ENCODE measurements around the gene OLFML3. TPM values are rescaled to one million over a fixed set of nuclear protein-coding genes. Genes with fewer than 3 reads are reported as not detected.

OLFML3 gene
- total RNA-seq, 6 experiments from 2014 or later, result 1.8 to 13.8 (median 6.6) TPM

- Histone ChIP-seq H3K4me3 (no peak overlapping the region), H3K36me3 (peaks cover 0 to 64% (median 33%) of the 10 kb centered on the region in 4 donors)
Measured at GRCh38 chr1:113972954-113973353, 6.3 kb upstream of the OLFML3 start.

GRCh38 chr1:113975211-113975895 lies 3.9 kb upstream of the OLFML3 start:
- no peak overlapping the region for H3K27ac ChIP-seq
- H3K27me3 ChIP-seq, result no peaks in the 10 kb centered on the region
- WGBS (ENCODE audit: insufficient coverage, low coverage, low lambda C conversion rate, missing lambda C conversion rate), result 61% methylated on average over 4 of the region's 4 CpGs
- DNase-seq (no peak), ATAC-seq (no peak)
- H3K9me3 ChIP-seq, result no peaks in the 10 kb centered on the region
- H3K4me3 ChIP-seq, result no peak overlapping the region
- intact Hi-C loops (cut with DNase I), result no loop called here
- no peaks in the 10 kb centered on the region for H3K4me1 ChIP-seq
- H3K36me3 ChIP-seq, result peaks cover 0 to 41% (median 19%) of the 10 kb centered on the region in 4 donors
- TF ChIP-seq CTCF (IDR thresholded peaks at IDR 0.05), result no peak
- TF ChIP-seq POLR2A (IDR thresholded peaks at IDR 0.05), result no peak

More at GRCh38 chr1:113972954-113973353, 6.3 kb upstream of the OLFML3 start:
- H3K9me3 ChIP-seq, result no peaks in the 10 kb centered on the region
- intact Hi-C loops (cut with DNase I), result no loop called here
- TF ChIP-seq CTCF (IDR thresholded peaks at IDR 0.05) (no peak), POLR2A (IDR thresholded peaks at IDR 0.05) (no peak)
- DNase-seq, result no peak
- no peak overlapping the region for H3K27ac ChIP-seq
- ATAC-seq, result peak in 1 of 4 donors; percentile 33
- no peaks in the 10 kb centered on the region for H3K4me1 ChIP-seq
- WGBS (ENCODE audit: insufficient coverage, low coverage, low lambda C conversion rate, missing lambda C conversion rate), result no CpG with 5 or more reads among the region's 9 CpGs
- no peaks in the 10 kb centered on the region for H3K27me3 ChIP-seq

- intact Hi-C loops (cut with DNase I), result no loop called here
- H3K9me3 ChIP-seq, result no peaks in the 10 kb centered on the region
- ATAC-seq (peak; percentile 19 to 35 (median 26)), DNase-seq (no peak)
- H3K4me3 ChIP-seq, result no peak overlapping the region
- 40% methylated on average over 4 of the region's 4 CpGs for WGBS (ENCODE audit: insufficient coverage, low coverage, low lambda C conversion rate, missing lambda C conversion rate)
- H3K27ac ChIP-seq, result no peak overlapping the region
- no peaks in the 10 kb centered on the region for H3K27me3 ChIP-seq
- TF ChIP-seq CTCF (IDR thresholded peaks at IDR 0.05) (peak; percentile 27 to 30 (median 29)), POLR2A (IDR thresholded peaks at IDR 0.05) (no peak)
- H3K36me3 ChIP-seq, result peaks cover 0 to 28% (median 12%) of the 10 kb centered on the region in 4 donors
- no peaks in the 10 kb centered on the region for H3K4me1 ChIP-seq
Measured at GRCh38 chr1:113976609-113977278, 2.5 kb upstream of the OLFML3 start.

GRCh38 chr1:113977906-113978305 lies 1.4 kb upstream of the OLFML3 start:
- H3K4me3 ChIP-seq, result no peak overlapping the region
- WGBS (ENCODE audit: insufficient coverage, low coverage, low lambda C conversion rate, missing lambda C conversion rate), result 51% methylated on average over 3 of the region's 3 CpGs
- intact Hi-C loops (cut with DNase I), result no loop called here
- no peak overlapping the region for H3K27ac ChIP-seq
- H3K27me3 ChIP-seq, result no peaks in the 10 kb centered on the region
- ATAC-seq (no peak), DNase-seq (no peak)
- no peak for TF ChIP-seq POLR2A (IDR thresholded peaks at IDR 0.05)
- TF ChIP-seq CTCF (IDR thresholded peaks at IDR 0.05), result no peak
- peaks cover 0 to 17% (median 7%) of the 10 kb centered on the region in 4 donors for H3K36me3 ChIP-seq
- H3K9me3 ChIP-seq, result no peaks in the 10 kb centered on the region
- peaks cover 0 to 3% (median 0%) of the 10 kb centered on the region in 4 donors for H3K4me1 ChIP-seq

Data from right lobe of liver (tissue), 6 donors.